ENCODE measurements around the gene RPUSD3.

The RPUSD3 gene

GRCh38 chr3:9797196-9797945 lies 46.4 kb downstream of the RPUSD3 start:
- DNase-seq, result no peak

- DNase-seq, result no peak
Observed at GRCh38 chr3:9795207-9795606, 48.6 kb downstream of the RPUSD3 start.

- DNase-seq, result no peak
Observed at GRCh38 chr3:9794400-9794799, 49.4 kb downstream of the RPUSD3 start.

- DNase-seq, result no peak
Observed at GRCh38 chr3:9793161-9793781, 50.5 kb downstream of the RPUSD3 start.

GRCh38 chr3:9792405-9793160 lies 51.2 kb downstream of the RPUSD3 start, which contains the start of the genes ARPC4 and TADA3:
Gene ARPC4, plus strand, starts transcription at chr3:9793082. Its CDS starts 40 bp downstream, at chr3:9793122.
Gene TADA3, minus strand, starts transcription at chr3:9792473. Its CDS starts 1,007 bp downstream, at chr3:9791466.
- DNase-seq, result peak; percentile 94

- DNase-seq, result no peak
Observed at GRCh38 chr3:9791790-9792404, 51.9 kb downstream of the RPUSD3 start.

- DNase-seq, result no peak
Observed at GRCh38 chr3:9791127-9791526, 52.7 kb downstream of the RPUSD3 start.
